OCI-LY1 (cell line): Measurements from ENCODE around the gene BHLHA15.

ENCODE experiments used
- H2AFZ ChIP-seq: fragments of 200-600 bp; sonication (generic), shearing (Covaris generic); 2 replicates; pipeline ENCODE4 v1.6.0; 2014; ENCODE audit warnings: antibody characterized with exemption, mild to moderate bottlenecking, low read length
- H3F3A ChIP-seq: fragments of 200-600 bp; sonication (generic), shearing (Covaris generic); 2 replicates; pipeline ENCODE4 v1.6.0; 2014; ENCODE audit warnings: mild to moderate bottlenecking, antibody characterized with exemption, low read length, moderate library complexity; ENCODE audit not compliant: insufficient read depth
- H3K27ac ChIP-seq: fragments of 200-600 bp; sonication (generic); 2 replicates; pipeline ENCODE4 v1.5.1; 2014; ENCODE audit warnings: low read length, mixed run types, mild to moderate bottlenecking, low read depth; ENCODE audit not compliant: poor library complexity, severe bottlenecking
- H3K27me3 ChIP-seq: fragments of 200-600 bp; sonication (generic); 2 replicates; pipeline ENCODE4 v1.6.0; 2014; ENCODE audit warnings: antibody characterized with exemption, mild to moderate bottlenecking, low read length, moderate library complexity; ENCODE audit not compliant: insufficient read depth
- H3K36me3 ChIP-seq: fragments of 200-600 bp; sonication (generic); 2 replicates; pipeline ENCODE4 v1.6.1; 2014; ENCODE audit warnings: mild to moderate bottlenecking, antibody characterized with exemption, low read length, moderate library complexity, mixed read lengths; ENCODE audit not compliant: insufficient read depth
- H3K4me1 ChIP-seq: fragments of 200-600 bp; sonication (generic); 2 replicates; pipeline ENCODE4 v1.5.1; 2014; ENCODE audit warnings: mild to moderate bottlenecking, low read length, moderate library complexity; ENCODE audit not compliant: insufficient read depth, severe bottlenecking
- H3K4me2 ChIP-seq: fragments of 200-600 bp; sonication (generic), shearing (Covaris generic); 2 replicates; pipeline ENCODE4 v1.6.1; 2014; ENCODE audit warnings: low read length
- H3K4me3 ChIP-seq: fragments of 200-600 bp; sonication (generic); 2 replicates; pipeline ENCODE4 v1.5.1; 2014; ENCODE audit warnings: low read length, low read depth, mild to moderate bottlenecking, mixed read lengths; ENCODE audit not compliant: poor library complexity, severe bottlenecking
- H3K79me2 ChIP-seq: fragments of 200-600 bp; shearing (Covaris generic); 2 replicates; pipeline ENCODE4 v1.6.1; 2016; ENCODE audit warnings: mixed run types, low read length, mixed read lengths; ENCODE audit not compliant: insufficient read depth
- H3K9ac ChIP-seq: fragments of 200-600 bp; sonication (generic), shearing (Covaris generic); 2 replicates; pipeline ENCODE4 v1.6.1; 2014; ENCODE audit warnings: mild to moderate bottlenecking, low read length, mixed read lengths
- H3K9me2 ChIP-seq: fragments of 200-600 bp; sonication (generic), shearing (Covaris generic); 2 replicates; pipeline ENCODE4 v1.6.1; 2014; ENCODE audit warnings: low read depth, mild to moderate bottlenecking, low read length, mixed read lengths
- H3K9me3 ChIP-seq: fragments of 200-600 bp; shearing (Covaris generic); 2 replicates; pipeline ENCODE4 v1.6.1; 2014; ENCODE audit warnings: low read length, mixed read lengths
- H4K20me1 ChIP-seq: fragments of 200-600 bp; sonication (generic), shearing (Covaris generic); 2 replicates; pipeline ENCODE4 v1.6.0; 2016; ENCODE audit warnings: mild to moderate bottlenecking, low read length; ENCODE audit not compliant: insufficient read depth
- EZH2 ChIP-seq: fragments of 200-600 bp; sonication (generic), shearing (Covaris generic); IDR thresholded peaks from 2 replicates; pipeline ENCODE4 v1.8.0; 2017; ENCODE audit warnings: borderline replicate concordance, mixed run types, mild to moderate bottlenecking, antibody characterized with exemption, low read length, moderate library complexity, mixed read lengths
- TF ChIP-seq, protein P1 (sequence below): fragments of 200-600 bp; sonication (generic), shearing (Covaris generic); IDR thresholded peaks from 2 replicates; pipeline ENCODE4 v1.5.1; 2017; ENCODE audit warnings: mild to moderate bottlenecking, antibody characterized with exemption, low read length, moderate library complexity, mixed read lengths

Gene BHLHA15

DNA sequence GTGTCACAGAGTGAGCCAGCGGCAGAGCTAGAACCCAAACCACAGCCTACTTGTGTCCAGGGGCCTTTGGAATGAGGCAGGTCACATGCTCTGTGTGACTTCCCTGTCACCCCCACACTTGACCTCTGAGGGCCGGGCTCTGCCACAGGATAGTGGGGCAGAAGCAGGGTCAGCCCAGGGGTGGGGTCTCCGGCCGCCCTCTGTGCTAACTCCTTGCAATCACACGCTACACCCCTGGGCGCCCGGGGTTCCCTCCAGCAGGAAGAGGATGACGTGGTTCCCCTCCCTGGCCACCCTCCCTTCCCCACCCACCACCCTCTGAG, 21.0 kb downstream of the BHLHA15 start:
- no peaks in the 10 kb centered on the region for H4K20me1 ChIP-seq
- H3F3A ChIP-seq = no peaks in the 10 kb centered on the region
- H3K4me3 ChIP-seq = no peak overlapping the region
- no peak overlapping the region for H3K4me2 ChIP-seq
- H3K27ac ChIP-seq = no peak overlapping the region
- H3K9me2 ChIP-seq = no peaks in the 10 kb centered on the region
- H3K9me3 ChIP-seq = no peaks in the 10 kb centered on the region
- no peak overlapping the region for H3K9ac ChIP-seq
- H3K4me1 ChIP-seq = no peaks in the 10 kb centered on the region
- no peaks in the 10 kb centered on the region for H3K79me2 ChIP-seq
- H2AFZ ChIP-seq = no peak overlapping the region
- no peaks in the 10 kb centered on the region for H3K36me3 ChIP-seq
- TF ChIP-seq EZH2 = no peak
- TF ChIP-seq, protein P1, sequence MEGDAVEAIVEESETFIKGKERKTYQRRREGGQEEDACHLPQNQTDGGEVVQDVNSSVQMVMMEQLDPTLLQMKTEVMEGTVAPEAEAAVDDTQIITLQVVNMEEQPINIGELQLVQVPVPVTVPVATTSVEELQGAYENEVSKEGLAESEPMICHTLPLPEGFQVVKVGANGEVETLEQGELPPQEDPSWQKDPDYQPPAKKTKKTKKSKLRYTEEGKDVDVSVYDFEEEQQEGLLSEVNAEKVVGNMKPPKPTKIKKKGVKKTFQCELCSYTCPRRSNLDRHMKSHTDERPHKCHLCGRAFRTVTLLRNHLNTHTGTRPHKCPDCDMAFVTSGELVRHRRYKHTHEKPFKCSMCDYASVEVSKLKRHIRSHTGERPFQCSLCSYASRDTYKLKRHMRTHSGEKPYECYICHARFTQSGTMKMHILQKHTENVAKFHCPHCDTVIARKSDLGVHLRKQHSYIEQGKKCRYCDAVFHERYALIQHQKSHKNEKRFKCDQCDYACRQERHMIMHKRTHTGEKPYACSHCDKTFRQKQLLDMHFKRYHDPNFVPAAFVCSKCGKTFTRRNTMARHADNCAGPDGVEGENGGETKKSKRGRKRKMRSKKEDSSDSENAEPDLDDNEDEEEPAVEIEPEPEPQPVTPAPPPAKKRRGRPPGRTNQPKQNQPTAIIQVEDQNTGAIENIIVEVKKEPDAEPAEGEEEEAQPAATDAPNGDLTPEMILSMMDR = no peak
- H3K27me3 ChIP-seq = no peaks in the 10 kb centered on the region

DNA sequence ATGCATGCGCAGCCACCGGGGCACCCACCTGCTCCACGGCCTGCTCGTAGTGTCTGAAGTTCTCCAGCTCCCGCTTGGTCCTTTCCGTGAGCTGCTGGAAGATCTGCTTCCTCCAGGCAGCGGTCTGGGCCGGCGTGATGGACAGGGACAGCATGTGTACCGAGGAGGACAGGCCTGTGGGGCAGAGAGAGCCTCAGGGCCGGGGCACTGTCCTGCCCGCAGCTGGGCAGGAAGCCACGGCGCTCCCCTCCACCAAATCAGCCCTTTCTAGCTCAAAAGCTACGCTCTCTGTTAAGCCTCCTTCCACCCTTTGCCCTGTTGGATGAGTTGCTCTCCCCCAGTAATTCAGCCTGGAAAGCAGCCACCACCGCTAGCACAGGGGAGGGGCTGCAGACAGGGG, 21.6 kb downstream of the BHLHA15 start:
- H3K36me3 ChIP-seq = no peaks in the 10 kb centered on the region
- H3K27ac ChIP-seq = no peak overlapping the region
- H3K27me3 ChIP-seq = no peaks in the 10 kb centered on the region
- H3K9me2 ChIP-seq = no peaks in the 10 kb centered on the region
- no peaks in the 10 kb centered on the region for H3K9me3 ChIP-seq
- H3K4me2 ChIP-seq = no peak overlapping the region
- no peak for TF ChIP-seq EZH2
- TF ChIP-seq, protein P1 = no peak
- no peak overlapping the region for H3K9ac ChIP-seq
- H3K4me3 ChIP-seq = no peak overlapping the region
- H3F3A ChIP-seq = no peaks in the 10 kb centered on the region
- H3K79me2 ChIP-seq = no peaks in the 10 kb centered on the region
- H3K4me1 ChIP-seq = no peaks in the 10 kb centered on the region
- no peaks in the 10 kb centered on the region for H4K20me1 ChIP-seq
- H2AFZ ChIP-seq = no peak overlapping the region

DNA sequence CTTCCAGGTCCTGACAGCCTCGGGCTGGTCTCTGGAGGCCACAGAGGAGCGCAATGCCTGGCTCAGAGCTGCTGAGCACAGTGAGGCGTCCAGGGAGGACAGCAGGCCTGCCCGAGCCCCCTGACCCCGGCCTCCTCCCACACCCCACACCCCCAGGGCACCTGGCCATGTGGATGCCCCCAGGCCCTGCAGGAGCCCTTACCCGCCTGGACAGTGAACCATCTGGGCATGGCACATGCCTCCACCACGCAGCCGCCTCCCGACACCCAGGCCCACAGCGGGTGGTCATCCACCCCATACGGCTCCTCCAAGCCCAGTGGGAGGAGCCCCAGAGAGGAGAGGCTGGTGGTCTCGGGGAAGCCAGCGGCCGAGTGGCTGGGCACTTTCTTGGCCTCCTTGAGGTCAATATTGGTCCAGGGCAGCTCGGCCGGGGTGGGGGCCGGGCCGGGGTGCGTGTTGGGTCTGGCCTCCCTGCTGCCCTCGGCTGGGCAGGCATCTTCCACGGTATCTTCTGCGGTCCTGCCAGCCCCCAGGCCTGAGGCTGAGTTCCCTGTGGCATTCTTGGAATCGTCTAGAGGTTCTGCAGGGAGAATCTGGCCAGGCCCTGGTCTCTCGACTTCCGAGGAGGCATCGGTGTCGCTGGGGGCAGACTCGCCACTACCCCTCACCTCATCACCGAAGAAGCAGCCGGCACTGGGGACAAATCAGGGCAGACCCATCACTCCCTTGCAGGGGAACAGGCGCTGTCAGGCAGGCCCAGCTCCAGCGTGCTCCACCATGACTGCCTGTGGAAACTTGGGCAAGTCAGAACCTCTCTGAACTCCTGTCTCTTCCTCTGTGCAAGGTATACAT, 22.2 kb downstream of the BHLHA15 start:
- Histone ChIP-seq H3K4me3 (no peak overlapping the region), H3K9me2 (no peaks in the 10 kb centered on the region), H3K9me3 (no peaks in the 10 kb centered on the region), H3F3A (no peaks in the 10 kb centered on the region), H3K4me1 (no peaks in the 10 kb centered on the region), H3K36me3 (peaks cover 5% of the 10 kb centered on the region; the same call in 1 of the 2 replicates), H2AFZ (no peak overlapping the region), H3K27me3 (no peaks in the 10 kb centered on the region), H4K20me1 (no peaks in the 10 kb centered on the region), H3K27ac (no peak overlapping the region), H3K9ac (no peak overlapping the region), H3K4me2 (no peak overlapping the region), H3K79me2 (no peaks in the 10 kb centered on the region)
- no peak for TF ChIP-seq EZH2
- TF ChIP-seq, protein P1 = no peak
